Ovary (tissue), 3 donors: Measurements from ENCODE around the gene HDAC9.

Experiments used
- CTCF ChIP-seq, 3 donors: fragments of 450-650 bp in 2 of 3; fragments of 200-600 bp in 1 of 3; IDR thresholded peaks; one replicate each; pipeline versions ENCODE4 v1.5.1 to v1.8.0; 2016 to 2022; ENCODE audit warnings: antibody characterized with exemption in 3 of 3, mild to moderate bottlenecking in 1 of 3
- EP300 ChIP-seq: sonication (generic); formaldehyde crosslinking; IDR thresholded peaks from one replicate; pipeline ENCODE4 v1.6.1; 2017; ENCODE audit warnings: antibody characterized with exemption
- POLR2A ChIP-seq: fragments of 450-650 bp; IDR thresholded peaks from one replicate; pipeline ENCODE4 v1.6.1; 2017; ENCODE audit warnings: antibody characterized with exemption, mild to moderate bottlenecking, moderate library complexity
- donor health status: DM: no; HTN: no; CAD: no.

- TF ChIP-seq CTCF (IDR thresholded peaks at IDR 0.05) (no peak), POLR2A (no peak), EP300 (no peak)
Observed at GRCh38 chr7:18693406-18693805, 197.9 kb downstream of the HDAC9 start.
